Stomach (tissue), 19 donors: ENCODE results near the gene SLC15A3. TPM values are rescaled to one million over a fixed set of nuclear protein-coding genes. Genes with fewer than 3 reads are reported as not detected.
A peak's percentile ranks its signal among the peaks of the same experiment; 100 is the strongest.

Source experiments
- DNase-seq, 2 donors: peaks; one replicate each; pipeline versions ENCODE4 v3.0.0 to v3.0.0-alpha.2; 2013 to 2019
- H3K27ac ChIP-seq, 5 donors: fragments of 200-600 bp in 4 of 5; sonication (generic) in 4 of 5; one replicate each; pipeline ENCODE4 v1.5.1; 2013 to 2019; ENCODE audit warnings: mild to moderate bottlenecking in 1 of 5, moderate library complexity in 1 of 5
- H3K27me3 ChIP-seq, 3 donors: fragments of 200-600 bp; sonication (generic); one replicate each; pipeline ENCODE4 v1.5.1; 2017 to 2019; ENCODE audit warnings: mixed run types in 1 of 3
- H3K36me3 ChIP-seq, 4 donors: fragments of 200-600 bp; sonication (generic); 1 replicate in 3 of 4; 2 replicates in 1 of 4; pipeline ENCODE4 v1.5.1; 2016 to 2019
- H3K4me1 ChIP-seq, 4 donors: fragments of 200-600 bp; sonication (generic); one replicate each; pipeline ENCODE4 v1.5.1; 2016 to 2019
- H3K4me3 ChIP-seq, 4 donors: fragments of 200-600 bp; sonication (generic) in 3 of 4; one replicate each; pipeline ENCODE4 v1.5.1; 2016 to 2019; ENCODE audit warnings: mild to moderate bottlenecking in 1 of 4
- H3K9me3 ChIP-seq, 4 donors: fragments of 200-600 bp; sonication (generic); one replicate each; pipeline ENCODE4 v1.5.1; 2016 to 2019
- EP300 ChIP-seq: sonication (generic); formaldehyde crosslinking; IDR thresholded peaks from one replicate; pipeline ENCODE4 v1.6.1; 2017; ENCODE audit warnings: antibody characterized with exemption
- POLR2A ChIP-seq, 4 donors: fragments of 450-650 bp; IDR thresholded peaks; one replicate each; pipeline ENCODE4 v1.6.1; 2016; ENCODE audit warnings: antibody characterized with exemption in 4 of 4, control low read depth in 2 of 4, mild to moderate bottlenecking in 1 of 4, moderate library complexity in 1 of 4
- POLR2AphosphoS5 ChIP-seq, 3 donors: sonication (generic); formaldehyde crosslinking; IDR thresholded peaks; one replicate each; pipeline ENCODE4 v1.6.1; 2016; ENCODE audit warnings: antibody characterized with exemption in 3 of 3
- WGBS, 5 donors: extraction: QIAGEN DNeasy Blood & Tissue Kit in 3 of 5; methylation state at CpG; one replicate each; pipeline versions ENCODE4 v1.1.5 to v1.1.7; 2013 to 2018; 5-methylcytosine and 5-hydroxymethylcytosine counted together
- intact Hi-C: fragments of 100-400 bp; cut with DNase I; formaldehyde crosslinking; loops from one replicate; pipeline ENCODE4 v1.15.1; 2023; ENCODE audit warnings: low total_unique reads
- long read RNA-seq, 10 donors: transcript quantifications; one replicate each; lab custom pipeline, GENCODE V29; 2026
- polyA plus RNA-seq, 3 donors: library from polyadenylated mRNA; stranded (reverse); fragments of 200-250 nt; gene quantifications; one replicate each; pipeline ENCODE4 v1.2.3, GENCODE V29; 2013
- total RNA-seq, 5 donors: library from RNA; depleted of rRNA; stranded (reverse); fragments of >200 nt; gene quantifications; one replicate each; pipeline versions ENCODE4 v1.1.0 to v1.2.3, GENCODE V29; 2014 to 2016
- TF ChIP-seq, protein P1 (sequence below), 7 experiments: fragments of 450-650 bp in 4 of 7; fragments of 200-600 bp in 3 of 7; sonication (generic) in 3 of 7; IDR thresholded peaks; one replicate each; pipeline ENCODE4 v1.5.1; 2016 to 2019; ENCODE audit warnings: antibody characterized with exemption in 7 of 7, control low read depth in 2 of 7, mild to moderate bottlenecking in 1 of 7
- donor health status: healthy with polysubstance abuse.
- donor health status: Bipolar disorder and iron deficiency.
- donor health status: healthy.

The SLC15A3 gene
- total RNA-seq, result 10 to 100 TPM in 3 of 5 donors, 1 to 10 TPM in 2; 7.9 to 29.5 (median 13.4) TPM
- polyA plus RNA-seq, result 10 to 100 TPM; 25.8 to 33.6 (median 32.2) TPM
- long read RNA-seq, donor 1, full-length matches to known transcripts, result 1 of 1 reads
- long read RNA-seq, donor 1, partial matches to known transcripts, result 0 of 1 reads
- long read RNA-seq, donor 1, other reads (novel, unspliced or antisense), result 0 of 1 reads
- long read RNA-seq, donor 2, full-length matches to known transcripts, result 2 of 2 reads
- long read RNA-seq, donor 2, partial matches to known transcripts, result 0 of 2 reads
- long read RNA-seq, donor 2, other reads (novel, unspliced or antisense), result 0 of 2 reads
- long read RNA-seq, donor 3, full-length matches to known transcripts, result 2 of 19 reads
- long read RNA-seq, donor 3, partial matches to known transcripts, result 17 of 19 reads
- long read RNA-seq, donor 3, other reads (novel, unspliced or antisense), result 0 of 19 reads
- long read RNA-seq, donor 4, result 0 reads
- long read RNA-seq, donor 5, partial matches to known transcripts, result 0 of 1 reads
- long read RNA-seq, donor 5, other reads (novel, unspliced or antisense), result 0 of 1 reads
- long read RNA-seq, donor 6, full-length matches to known transcripts, result 4 of 4 reads
- long read RNA-seq, donor 6, partial matches to known transcripts, result 0 of 4 reads
- long read RNA-seq, donor 6, other reads (novel, unspliced or antisense), result 0 of 4 reads
- long read RNA-seq, donor 7, partial matches to known transcripts, result 0 of 6 reads
- long read RNA-seq, donor 7, other reads (novel, unspliced or antisense), result 0 of 6 reads
- long read RNA-seq, donor 8, result 0 reads
- long read RNA-seq, donor 9, partial matches to known transcripts, result 0 of 2 reads
- long read RNA-seq, donor 9, other reads (novel, unspliced or antisense), result 0 of 2 reads
- long read RNA-seq, donor 10, result 0 reads

DNA sequence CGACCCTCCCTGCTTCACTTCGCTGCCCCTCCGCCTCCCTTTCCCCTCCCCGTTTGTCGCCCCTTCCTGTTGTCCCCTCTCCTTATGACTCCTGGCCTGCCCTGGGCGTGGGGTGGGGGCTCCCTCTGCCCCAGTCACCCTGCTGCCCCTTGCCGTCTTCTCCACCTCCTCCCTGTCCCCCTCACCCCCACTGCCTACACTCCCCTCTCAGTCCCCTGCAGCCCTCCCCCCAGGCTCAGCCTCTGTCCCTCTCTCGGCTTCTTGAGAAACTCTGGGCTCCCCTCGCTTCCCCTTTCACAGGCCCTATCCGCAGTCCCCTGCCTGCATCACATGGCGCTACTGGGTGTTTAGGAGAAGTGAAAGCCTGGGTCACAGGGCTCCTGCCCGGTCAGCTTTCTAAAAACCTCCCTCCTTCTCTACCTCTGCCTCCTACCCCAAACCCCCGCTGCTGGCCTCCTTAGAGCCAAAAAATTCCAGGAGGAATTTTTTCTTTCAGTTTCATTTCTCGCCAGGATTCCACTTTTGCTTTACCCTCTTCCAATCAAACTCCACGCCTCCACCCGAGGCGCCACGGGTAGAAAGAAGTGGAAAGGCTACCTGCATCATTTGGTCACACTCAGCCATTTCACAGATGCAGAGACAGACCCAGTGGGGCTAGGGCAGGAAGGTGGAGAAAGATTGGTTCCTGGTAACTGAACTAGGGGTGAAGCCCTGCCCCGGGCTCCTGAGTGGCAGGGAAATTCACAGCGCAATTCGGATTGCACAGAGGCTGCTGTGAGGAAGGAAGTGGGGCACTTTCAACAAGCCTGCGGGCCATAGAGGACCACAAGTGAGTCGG, at the start of gene SLC15A3:
Gene SLC15A3, minus strand, starts transcription at position 273 of the 838 bp plus-strand sequence. CDS start 625 bp downstream, outside the sequence.
- TF ChIP-seq, protein P1, sequence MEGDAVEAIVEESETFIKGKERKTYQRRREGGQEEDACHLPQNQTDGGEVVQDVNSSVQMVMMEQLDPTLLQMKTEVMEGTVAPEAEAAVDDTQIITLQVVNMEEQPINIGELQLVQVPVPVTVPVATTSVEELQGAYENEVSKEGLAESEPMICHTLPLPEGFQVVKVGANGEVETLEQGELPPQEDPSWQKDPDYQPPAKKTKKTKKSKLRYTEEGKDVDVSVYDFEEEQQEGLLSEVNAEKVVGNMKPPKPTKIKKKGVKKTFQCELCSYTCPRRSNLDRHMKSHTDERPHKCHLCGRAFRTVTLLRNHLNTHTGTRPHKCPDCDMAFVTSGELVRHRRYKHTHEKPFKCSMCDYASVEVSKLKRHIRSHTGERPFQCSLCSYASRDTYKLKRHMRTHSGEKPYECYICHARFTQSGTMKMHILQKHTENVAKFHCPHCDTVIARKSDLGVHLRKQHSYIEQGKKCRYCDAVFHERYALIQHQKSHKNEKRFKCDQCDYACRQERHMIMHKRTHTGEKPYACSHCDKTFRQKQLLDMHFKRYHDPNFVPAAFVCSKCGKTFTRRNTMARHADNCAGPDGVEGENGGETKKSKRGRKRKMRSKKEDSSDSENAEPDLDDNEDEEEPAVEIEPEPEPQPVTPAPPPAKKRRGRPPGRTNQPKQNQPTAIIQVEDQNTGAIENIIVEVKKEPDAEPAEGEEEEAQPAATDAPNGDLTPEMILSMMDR (IDR thresholded peaks at IDR 0.05), result no peak
- TF ChIP-seq POLR2A (IDR thresholded peaks at IDR 0.05) (no peak), POLR2AphosphoS5 (IDR thresholded peaks at IDR 0.05) (no peak), EP300 (no peak)
- Histone ChIP-seq H3K36me3 (no peaks in the 10 kb centered on the region), H3K27ac (peak within 1 kb of the TSS; percentile 66 to 94 (median 87)), H3K27me3 (no peaks in the 10 kb centered on the region), H3K9me3 (no peaks in the 10 kb centered on the region), H3K4me1 (peaks cover 8 to 53% (median 34%) of the 10 kb centered on the region in 4 donors), H3K4me3 (peak within 1 kb of the TSS; percentile 48 to 69 (median 58))
- WGBS, 5 donors, result 12 to 22% (median 15%) methylated on average over 22 to 23 of the region's 23 CpGs
- intact Hi-C loops, result no loop called here
- DNase-seq, result peak; percentile 60 to 75

DNA sequence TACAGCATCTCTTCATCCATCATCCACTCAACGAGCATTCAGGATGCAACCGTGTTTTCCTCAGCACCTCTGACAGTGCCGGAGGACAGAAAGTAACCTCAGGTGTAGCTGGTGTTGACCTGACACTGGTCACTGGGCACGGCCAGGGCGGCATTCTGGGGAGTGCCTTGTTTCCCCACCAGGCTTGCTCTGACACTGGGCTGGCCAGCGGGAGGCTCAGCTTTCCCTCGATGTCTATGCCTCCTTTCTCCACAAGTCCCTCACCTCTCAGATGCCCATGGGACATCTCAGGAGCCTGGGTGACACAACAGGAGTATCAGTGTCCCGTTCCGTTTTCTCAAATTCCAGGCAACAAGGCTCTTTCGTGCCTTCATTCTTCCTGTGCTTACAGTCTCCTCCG, 48.5 kb upstream of the SLC15A3 start:
- 76 to 84% (median 81%) methylated on average over 11 of the region's 11 CpGs for WGBS, 5 donors
- intact Hi-C loops, result no loop called here
- peaks cover 0 to 4% (median 0%) of the 10 kb centered on the region in 3 donors for H3K27me3 ChIP-seq
- no peak overlapping the region for H3K4me3 ChIP-seq
- TF ChIP-seq EP300, result no peak
- TF ChIP-seq POLR2AphosphoS5 (IDR thresholded peaks at IDR 0.05), result no peak
- TF ChIP-seq, protein P1 (IDR thresholded peaks at IDR 0.05), result no peak
- TF ChIP-seq POLR2A (IDR thresholded peaks at IDR 0.05), result no peak
- H3K9me3 ChIP-seq, result no peaks in the 10 kb centered on the region
- no peaks in the 10 kb centered on the region for H3K36me3 ChIP-seq
- no peak for DNase-seq
- no peak overlapping the region for H3K27ac ChIP-seq
- peaks cover 12 to 30% (median 27%) of the 10 kb centered on the region in 4 donors for H3K4me1 ChIP-seq

DNA sequence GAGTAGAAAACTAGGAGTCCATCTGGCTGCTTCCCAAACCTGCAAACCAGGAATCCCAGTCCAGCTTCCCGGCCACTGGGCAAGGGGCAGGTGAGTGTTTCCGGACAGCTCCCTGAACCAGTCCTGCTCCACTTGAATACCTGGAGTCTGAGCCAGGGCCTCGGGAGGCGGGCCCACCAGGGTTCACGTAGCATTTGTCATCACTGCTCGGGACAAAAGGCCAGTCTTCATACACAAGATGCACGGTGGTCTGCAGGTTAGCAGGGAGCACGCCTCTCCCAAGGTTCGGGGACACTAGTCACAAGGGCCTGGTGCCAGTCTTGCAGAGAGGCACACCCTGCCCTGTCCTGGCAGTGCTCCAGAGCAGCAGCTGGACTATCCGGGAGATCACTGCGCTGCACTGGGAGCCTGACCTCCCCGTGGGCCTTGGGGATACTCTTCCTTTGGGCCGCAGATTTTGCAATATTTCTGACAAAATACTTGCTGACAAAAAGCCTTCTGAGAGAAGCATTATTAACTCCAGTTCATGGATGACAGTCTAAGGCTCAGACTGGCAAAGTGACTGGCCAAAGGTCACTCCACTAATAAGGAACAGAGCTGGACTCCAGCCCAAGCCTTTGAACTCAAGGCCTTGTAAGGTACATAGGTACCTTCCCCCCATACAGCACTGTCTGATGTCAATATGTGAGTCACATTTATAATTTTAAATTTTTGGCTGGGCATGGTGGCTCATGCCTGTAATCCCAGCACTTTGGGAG, 44.6 kb upstream of the SLC15A3 start:
- peak overlapping the region in 4 of 5 donors; percentile 16 to 67 (median 55) for H3K27ac ChIP-seq
- intact Hi-C loops, result no loop called here
- no peak overlapping the region for H3K4me3 ChIP-seq
- TF ChIP-seq POLR2AphosphoS5 (IDR thresholded peaks at IDR 0.05), result peak in 1 of 3 donors; percentile 33
- TF ChIP-seq EP300, result no peak
- peak in 1 of 2 donors; percentile 78 for DNase-seq
- peaks cover 0 to 13% (median 0%) of the 10 kb centered on the region in 3 donors for H3K27me3 ChIP-seq
- H3K36me3 ChIP-seq, result no peaks in the 10 kb centered on the region
- peaks cover 12 to 41% (median 31%) of the 10 kb centered on the region in 4 donors for H3K4me1 ChIP-seq
- WGBS, 5 donors, result 28 to 47% (median 39%) methylated on average over 9 to 13 of the region's 13 CpGs
- H3K9me3 ChIP-seq, result no peaks in the 10 kb centered on the region

DNA sequence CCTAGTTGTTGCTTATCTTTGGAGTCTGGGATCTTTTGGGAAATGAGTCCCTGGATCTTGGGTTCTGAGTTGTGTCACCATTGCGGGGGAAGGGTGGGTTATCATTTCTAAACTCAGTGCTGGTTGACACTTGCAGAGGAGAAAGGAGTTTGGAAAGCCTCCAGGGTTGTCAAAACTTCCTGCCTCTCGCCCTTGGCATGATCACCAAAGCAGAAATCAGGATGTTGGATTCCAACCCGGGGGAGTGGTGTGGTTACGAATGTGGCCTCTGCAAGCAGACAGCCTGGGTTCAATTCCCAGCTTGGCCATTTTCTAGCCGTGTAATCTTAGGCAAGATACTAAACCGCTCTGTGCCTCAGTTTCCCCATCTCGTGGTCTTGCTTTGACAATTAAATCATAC, 43.8 kb upstream of the SLC15A3 start:
- intact Hi-C loops, result no loop called here
- no peak overlapping the region for H3K4me3 ChIP-seq
- 44 to 64% (median 51%) methylated on average over 7 of the region's 7 CpGs for WGBS, 5 donors
- no peak for DNase-seq
- H3K4me1 ChIP-seq, result peaks cover 12 to 41% (median 31%) of the 10 kb centered on the region in 4 donors
- H3K27me3 ChIP-seq, result peaks cover 0 to 13% (median 0%) of the 10 kb centered on the region in 3 donors
- TF ChIP-seq POLR2A (IDR thresholded peaks at IDR 0.05) (no peak), EP300 (no peak), POLR2AphosphoS5 (IDR thresholded peaks at IDR 0.05) (no peak)
- TF ChIP-seq, protein P1 (IDR thresholded peaks at IDR 0.05), result no peak
- H3K27ac ChIP-seq, result peak overlapping the region in 3 of 5 donors; percentile 43 to 67 (median 67)
- H3K36me3 ChIP-seq, result no peaks in the 10 kb centered on the region
- H3K9me3 ChIP-seq, result no peaks in the 10 kb centered on the region
